Neutrophil (primary cell): ENCODE results near the gene RNF224.

Experiments
- H3K27ac ChIP-seq: fragments of 200-600 bp; sonication (generic); 2 replicates; pipeline ENCODE4 v1.5.1; 2016; ENCODE audit warnings: mild to moderate bottlenecking, moderate library complexity
- H3K27me3 ChIP-seq: fragments of 200-600 bp; sonication (generic); 2 replicates; pipeline ENCODE4 v1.6.0; 2016; ENCODE audit warnings: mild to moderate bottlenecking
- H3K36me3 ChIP-seq: fragments of 200-600 bp; sonication (generic); 2 replicates; pipeline ENCODE4 v1.5.1; 2017
- H3K4me1 ChIP-seq, 2 experiments: fragments of 200-600 bp in 1 of 2; sonication (generic) in 1 of 2; 1 replicate in 1 of 2; 2 replicates in 1 of 2; pipeline versions ENCODE4 v1.5.1 to v1.6.1; 2013 to 2016; ENCODE audit warnings: low read depth in 1 of 2, low read length in 1 of 2, mild to moderate bottlenecking in 1 of 2, moderate library complexity in 1 of 2; ENCODE audit not compliant: control insufficient read depth in 1 of 2, insufficient read depth in 1 of 2
- H3K4me3 ChIP-seq, 2 experiments: fragments of 200-600 bp in 1 of 2; sonication (generic) in 1 of 2; 1 replicate in 1 of 2; 2 replicates in 1 of 2; pipeline ENCODE4 v1.5.1; 2013 to 2016; ENCODE audit warnings: low read depth in 1 of 2, low read length in 1 of 2, mild to moderate bottlenecking in 1 of 2, moderate library complexity in 1 of 2
- H3K9me3 ChIP-seq: fragments of 200-600 bp; sonication (generic); 2 replicates; pipeline ENCODE4 v1.5.1; 2016
- CTCF ChIP-seq: fragments of 200-600 bp; sonication (generic); IDR thresholded peaks from 2 replicates; pipeline ENCODE4 v1.5.1; 2016; ENCODE audit warnings: antibody characterized with exemption

The RNF224 gene

GRCh38 chr9:137270929-137271695, 43.8 kb downstream of the RNF224 start:
- Histone ChIP-seq H3K36me3 (peaks cover 78% of the 10 kb centered on the region), H3K27me3 (no peaks in the 10 kb centered on the region), H3K4me3 (no peak overlapping the region), H3K9me3 (no peaks in the 10 kb centered on the region), H3K27ac (no peak overlapping the region), H3K4me1 (no peaks in the 10 kb centered on the region)
- no peak for TF ChIP-seq CTCF

- Histone ChIP-seq H3K4me1 (peaks cover 2% of the 10 kb centered on the region in 2 experiments), H3K4me3 (no peak overlapping the region), H3K27ac (no peak overlapping the region), H3K27me3 (no peaks in the 10 kb centered on the region), H3K36me3 (peaks cover 72% of the 10 kb centered on the region), H3K9me3 (no peaks in the 10 kb centered on the region)
- no peak for TF ChIP-seq CTCF
Observed at GRCh38 chr9:137271696-137272076, 44.4 kb downstream of the RNF224 start.

GRCh38 chr9:137272241-137273094, 45.2 kb downstream of the RNF224 start:
- TF ChIP-seq CTCF: no peak
- H3K27me3 ChIP-seq: no peaks in the 10 kb centered on the region
- no peak overlapping the region for H3K4me3 ChIP-seq
- H3K4me1 ChIP-seq: peaks cover 9 to 10% of the 10 kb centered on the region in 2 experiments
- H3K27ac ChIP-seq: no peak overlapping the region
- no peaks in the 10 kb centered on the region for H3K9me3 ChIP-seq
- H3K36me3 ChIP-seq: peaks cover 64% of the 10 kb centered on the region

- Histone ChIP-seq H3K27me3 (no peaks in the 10 kb centered on the region), H3K4me1 (peaks cover 10 to 11% of the 10 kb centered on the region in 2 experiments), H3K9me3 (no peaks in the 10 kb centered on the region), H3K36me3 (peaks cover 58% of the 10 kb centered on the region), H3K4me3 (no peak overlapping the region), H3K27ac (no peak overlapping the region)
- no peak for TF ChIP-seq CTCF
Observed at GRCh38 chr9:137273095-137273490, 45.8 kb downstream of the RNF224 start.

- H3K27ac ChIP-seq: no peak overlapping the region
- TF ChIP-seq CTCF: no peak
- H3K27me3 ChIP-seq: no peaks in the 10 kb centered on the region
- peaks cover 10 to 15% of the 10 kb centered on the region in 2 experiments for H3K4me1 ChIP-seq
- H3K4me3 ChIP-seq: no peak overlapping the region
- H3K36me3 ChIP-seq: peaks cover 54% of the 10 kb centered on the region
- H3K9me3 ChIP-seq: no peaks in the 10 kb centered on the region
Observed at GRCh38 chr9:137273611-137274320, 46.5 kb downstream of the RNF224 start.
